Left ventricle myocardium inferior (tissue), 1 donor: ENCODE data around the gene ADCY3. TPM values are rescaled to one million over a fixed set of nuclear protein-coding genes. Genes with fewer than 3 reads are reported as not detected.

Source experiments
- DNase-seq: peaks from one replicate; pipeline ENCODE4 v3.0.0-alpha.2; 2020
- H3K27ac ChIP-seq: fragments of 200-600 bp; replicated peaks from 2 replicates; pipeline ENCODE4 v1.8.0; 2021
- H3K27me3 ChIP-seq: fragments of 200-600 bp; 2 replicates; pipeline ENCODE4 v1.8.0; 2021; ENCODE audit warnings: low read depth
- H3K36me3 ChIP-seq: fragments of 200-600 bp; 2 replicates; pipeline ENCODE4 v1.8.0; 2021
- H3K4me1 ChIP-seq: fragments of 200-600 bp; 2 replicates; pipeline ENCODE4 v1.8.0; 2021
- H3K4me3 ChIP-seq: fragments of 200-600 bp; 2 replicates; pipeline ENCODE4 v1.8.0; 2021; ENCODE audit warnings: mild to moderate bottlenecking, moderate library complexity
- H3K9me3 ChIP-seq: fragments of 200-600 bp; replicated peaks from 2 replicates; pipeline ENCODE4 v1.8.0; 2021
- CTCF ChIP-seq: fragments of 200-600 bp; IDR thresholded peaks from 2 replicates; pipeline ENCODE4 v1.8.0; 2021; ENCODE audit warnings: antibody characterized with exemption, mild to moderate bottlenecking, borderline replicate concordance
- intact Hi-C: fragments of 100-400 bp; cut with micrococcal nuclease; formaldehyde crosslinking; loops from one replicate; pipeline ENCODE4 v1.11.0; 2022
- total RNA-seq: library from RNA; stranded (reverse); fragmentation: NEBNext Ultra II Directional; extraction: Animal tissue kit (Norgen Biotek cat#: 25700); gene quantifications from one replicate; pipeline ENCODE4 v1.2.1, GENCODE V29; 2021
- donor health status: DM: no; HTN: yes; CAD: no; lungs with severe emphysema.

ADCY3 gene
- total RNA-seq, 1 donor from 2014 or later: 12.8 TPM

DNA sequence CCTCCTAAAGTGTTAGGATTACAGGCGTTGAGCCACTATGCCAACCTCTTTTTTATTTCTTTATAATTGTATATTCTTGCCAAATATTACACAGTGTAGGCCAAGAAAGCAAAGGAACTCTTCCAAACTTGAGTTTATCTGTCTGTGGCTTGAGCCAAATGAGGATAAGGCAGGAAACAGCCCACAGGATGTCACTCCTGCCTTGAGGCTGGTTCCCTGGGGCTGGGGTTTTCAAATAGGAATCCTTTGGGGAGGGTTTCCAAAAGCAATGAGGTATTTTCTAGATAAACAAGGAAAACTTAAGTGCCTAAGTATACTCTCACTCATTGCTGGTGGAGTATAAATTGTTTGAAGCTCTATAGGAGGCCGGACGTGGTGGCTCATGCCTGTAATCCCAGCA lies 56.4 kb downstream of the ADCY3 start:
- no peak for DNase-seq
- TF ChIP-seq CTCF: no peak
- Histone ChIP-seq H3K9me3 (no peaks in the 10 kb centered on the region), H3K27me3 (no peaks in the 10 kb centered on the region), H3K4me1 (peaks cover 33% of the 10 kb centered on the region), H3K4me3 (no peak overlapping the region), H3K27ac (peak overlapping the region; percentile 75), H3K36me3 (no peaks in the 10 kb centered on the region)
- intact Hi-C loops: no loop called here

DNA sequence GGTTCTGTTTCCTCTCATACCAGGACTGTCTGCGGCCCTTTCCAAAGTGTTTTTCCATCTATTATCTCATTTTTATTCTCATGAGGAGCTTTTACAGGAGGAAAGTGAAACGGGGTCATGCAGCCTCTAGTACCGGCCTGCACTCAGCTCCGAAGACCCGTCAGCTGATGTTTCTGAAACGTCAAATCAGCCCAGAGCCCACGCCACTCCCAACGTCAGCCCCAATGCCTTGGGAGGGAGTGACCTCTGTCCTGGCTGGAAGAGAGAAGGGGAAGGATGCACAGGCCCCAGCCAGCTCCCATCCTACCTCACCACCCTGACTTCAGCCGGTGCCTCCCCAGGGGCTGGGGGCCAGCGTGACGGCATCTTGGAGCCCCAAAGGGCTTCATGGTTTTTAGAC lies 58.5 kb downstream of the ADCY3 start:
- Histone ChIP-seq H3K4me3 (no peak overlapping the region), H3K27ac (peak overlapping the region; percentile 75), H3K27me3 (no peaks in the 10 kb centered on the region), H3K36me3 (no peaks in the 10 kb centered on the region), H3K9me3 (no peaks in the 10 kb centered on the region), H3K4me1 (peaks cover 45% of the 10 kb centered on the region)
- DNase-seq: peak; percentile 50
- intact Hi-C loops: no loop called here
- no peak for TF ChIP-seq CTCF

- Histone ChIP-seq H3K36me3 (no peaks in the 10 kb centered on the region), H3K27me3 (no peaks in the 10 kb centered on the region), H3K9me3 (no peaks in the 10 kb centered on the region), H3K4me3 (no peak overlapping the region), H3K4me1 (peaks cover 54% of the 10 kb centered on the region), H3K27ac (peak overlapping the region; percentile 75)
- DNase-seq: no peak
- intact Hi-C loops: no loop called here
- no peak for TF ChIP-seq CTCF
Measured at GRCh38 chr2:24860631-24861030, 59.4 kb downstream of the ADCY3 start.

DNA sequence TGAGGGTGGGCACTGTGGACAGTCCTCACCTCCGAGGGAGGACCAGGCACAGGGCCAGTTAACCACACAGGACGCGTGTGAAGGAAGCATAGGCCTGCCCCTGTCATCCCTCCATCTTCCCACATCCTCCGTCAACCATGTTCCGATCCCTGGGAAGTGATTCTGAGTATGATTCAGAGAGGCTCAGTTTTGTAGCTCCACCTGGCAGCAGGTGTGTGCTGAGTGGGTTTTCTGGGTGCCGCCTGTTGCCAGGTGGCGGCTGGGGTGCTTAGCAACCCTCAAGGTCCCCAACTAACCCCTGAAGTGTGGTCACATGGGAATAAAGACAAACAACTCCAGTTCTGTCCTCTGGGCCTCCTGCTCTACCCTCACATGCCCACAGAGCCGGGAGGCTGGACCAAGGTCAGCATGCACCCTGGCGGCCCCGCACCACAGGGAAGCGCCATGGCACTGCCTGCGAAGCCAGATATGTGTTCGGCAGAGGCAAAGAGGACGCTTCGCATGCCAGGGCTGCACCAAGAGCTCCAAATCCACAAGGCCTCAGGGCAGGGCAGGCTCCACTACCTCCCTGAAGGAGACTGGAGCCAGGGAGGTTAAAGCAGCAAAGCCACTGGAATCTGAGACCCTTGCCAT lies 60.0 kb downstream of the ADCY3 start:
- no peaks in the 10 kb centered on the region for H3K27me3 ChIP-seq
- H3K9me3 ChIP-seq: no peaks in the 10 kb centered on the region
- no peak for DNase-seq
- no peak for TF ChIP-seq CTCF
- intact Hi-C loops: no loop called here
- peak overlapping the region; percentile 85 for H3K27ac ChIP-seq
- no peak overlapping the region for H3K4me3 ChIP-seq
- no peaks in the 10 kb centered on the region for H3K36me3 ChIP-seq
- H3K4me1 ChIP-seq: peaks cover 59% of the 10 kb centered on the region

DNA sequence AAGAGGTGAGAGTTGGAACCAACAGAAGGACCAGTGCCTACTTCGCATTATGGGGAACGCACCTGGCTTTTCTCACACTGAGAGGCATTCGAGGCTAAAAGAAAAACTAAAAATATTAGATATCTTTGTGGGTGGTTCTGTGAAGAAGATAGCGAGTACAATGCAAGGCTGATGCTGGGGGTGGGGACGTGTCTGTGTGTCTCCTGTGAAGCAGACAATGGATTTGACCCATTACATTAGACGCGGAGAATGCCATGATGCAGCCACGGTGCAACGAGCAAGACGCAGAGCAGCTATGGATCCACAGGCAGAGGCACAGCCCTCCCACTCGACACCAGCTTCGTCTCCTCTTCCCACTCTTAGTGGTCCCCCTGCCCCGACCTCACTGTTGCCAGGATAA lies 61.0 kb downstream of the ADCY3 start:
- Histone ChIP-seq H3K4me3 (no peak overlapping the region), H3K4me1 (peaks cover 66% of the 10 kb centered on the region), H3K36me3 (no peaks in the 10 kb centered on the region), H3K9me3 (no peaks in the 10 kb centered on the region), H3K27ac (peak overlapping the region; percentile 85), H3K27me3 (no peaks in the 10 kb centered on the region)
- no peak for DNase-seq
- intact Hi-C loops: no loop called here
- no peak for TF ChIP-seq CTCF
